Measurements from ENCODE around the gene TRIM9. TPM values are rescaled to one million over a fixed set of nuclear protein-coding genes. Genes with fewer than 3 reads are reported as not detected.

The TRIM9 gene
- total RNA-seq, 1 donor from 2014 or later = 1.5 TPM

Other genes with a start within 250 kb of the TRIM9 start
- not detected for gene ABHD12B, start 223.1 kb downstream of the TRIM9 start, total RNA-seq
- gene PYGL, start 150.6 kb downstream of the TRIM9 start, total RNA-seq = 11.1 TPM
- gene TMX1, start 145.1 kb upstream of the TRIM9 start, total RNA-seq = 8.7 TPM

Data from cardiac septum (tissue), 1 donor.